Neural cell (in vitro differentiated cells): ENCODE results near the gene PRKAA2.

Experiments
- EP300 ChIP-seq: fragments of 450-650 bp; conservative IDR thresholded peaks from 2 replicates; pipeline ENCODE4 v1.6.1; 2014; ENCODE audit warnings: antibody characterized with exemption, mild to moderate bottlenecking, moderate library complexity; ENCODE audit not compliant: poor library complexity, severe bottlenecking
- EZH2 ChIP-seq: fragments of 200-600, 300-800 bp; shearing (Covaris generic), sonication (generic); IDR thresholded peaks from 2 replicates; pipeline ENCODE4 v1.6.1; 2014; ENCODE audit warnings: antibody characterized with exemption, low read length, borderline replicate concordance, mild to moderate bottlenecking; ENCODE audit not compliant: insufficient read depth, poor library complexity, severe bottlenecking
- MXI1 ChIP-seq: fragments of 450-650 bp; conservative IDR thresholded peaks from 2 replicates; pipeline ENCODE4 v1.6.1; 2014; ENCODE audit warnings: antibody characterized with exemption, mild to moderate bottlenecking; ENCODE audit not compliant: poor library complexity, severe bottlenecking
- POLR2AphosphoS5 ChIP-seq: IDR thresholded peaks from 2 replicates; pipeline ENCODE4 v1.6.1; 2012
- RAD21 ChIP-seq: fragments of 450-650 bp; conservative IDR thresholded peaks from 2 replicates; pipeline ENCODE4 v1.6.1; 2014; ENCODE audit warnings: antibody characterized with exemption, mild to moderate bottlenecking, moderate library complexity
- TAF1 ChIP-seq: IDR thresholded peaks from 2 replicates; pipeline ENCODE4 v1.6.1; 2012; ENCODE audit warnings: low read depth
- TF ChIP-seq, protein P1 (sequence below): fragments of 450-650 bp; IDR thresholded peaks from 2 replicates; pipeline ENCODE4 v1.5.1; 2014; ENCODE audit warnings: antibody characterized with exemption, mild to moderate bottlenecking, moderate library complexity; ENCODE audit not compliant: poor library complexity, severe bottlenecking
- TF ChIP-seq, protein P2 (sequence below): IDR thresholded peaks from 2 replicates; pipeline ENCODE4 v1.6.1; 2012; ENCODE audit warnings: borderline replicate concordance

DNA sequence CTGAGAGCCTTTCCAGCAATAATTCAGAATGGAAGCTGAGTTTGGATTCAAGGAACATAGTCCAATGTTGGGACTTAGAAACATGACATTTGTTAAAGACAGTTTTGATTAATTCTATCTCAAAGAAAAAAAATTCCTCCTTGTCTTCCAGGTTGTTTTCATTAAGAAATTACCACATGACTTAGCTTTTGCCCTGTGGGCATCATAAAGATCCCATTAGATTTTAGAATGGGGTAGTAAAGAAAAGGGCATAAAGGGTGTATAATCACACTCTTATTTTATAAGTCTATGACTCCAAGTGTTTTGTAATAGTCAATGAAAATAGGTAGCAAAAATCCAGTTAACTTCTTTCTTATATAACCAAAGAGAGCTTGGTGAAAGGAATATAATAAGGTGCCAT, 14.3 kb upstream of the PRKAA2 start:
- TF ChIP-seq, protein P1, sequence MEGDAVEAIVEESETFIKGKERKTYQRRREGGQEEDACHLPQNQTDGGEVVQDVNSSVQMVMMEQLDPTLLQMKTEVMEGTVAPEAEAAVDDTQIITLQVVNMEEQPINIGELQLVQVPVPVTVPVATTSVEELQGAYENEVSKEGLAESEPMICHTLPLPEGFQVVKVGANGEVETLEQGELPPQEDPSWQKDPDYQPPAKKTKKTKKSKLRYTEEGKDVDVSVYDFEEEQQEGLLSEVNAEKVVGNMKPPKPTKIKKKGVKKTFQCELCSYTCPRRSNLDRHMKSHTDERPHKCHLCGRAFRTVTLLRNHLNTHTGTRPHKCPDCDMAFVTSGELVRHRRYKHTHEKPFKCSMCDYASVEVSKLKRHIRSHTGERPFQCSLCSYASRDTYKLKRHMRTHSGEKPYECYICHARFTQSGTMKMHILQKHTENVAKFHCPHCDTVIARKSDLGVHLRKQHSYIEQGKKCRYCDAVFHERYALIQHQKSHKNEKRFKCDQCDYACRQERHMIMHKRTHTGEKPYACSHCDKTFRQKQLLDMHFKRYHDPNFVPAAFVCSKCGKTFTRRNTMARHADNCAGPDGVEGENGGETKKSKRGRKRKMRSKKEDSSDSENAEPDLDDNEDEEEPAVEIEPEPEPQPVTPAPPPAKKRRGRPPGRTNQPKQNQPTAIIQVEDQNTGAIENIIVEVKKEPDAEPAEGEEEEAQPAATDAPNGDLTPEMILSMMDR, result no peak
- TF ChIP-seq, protein P2, sequence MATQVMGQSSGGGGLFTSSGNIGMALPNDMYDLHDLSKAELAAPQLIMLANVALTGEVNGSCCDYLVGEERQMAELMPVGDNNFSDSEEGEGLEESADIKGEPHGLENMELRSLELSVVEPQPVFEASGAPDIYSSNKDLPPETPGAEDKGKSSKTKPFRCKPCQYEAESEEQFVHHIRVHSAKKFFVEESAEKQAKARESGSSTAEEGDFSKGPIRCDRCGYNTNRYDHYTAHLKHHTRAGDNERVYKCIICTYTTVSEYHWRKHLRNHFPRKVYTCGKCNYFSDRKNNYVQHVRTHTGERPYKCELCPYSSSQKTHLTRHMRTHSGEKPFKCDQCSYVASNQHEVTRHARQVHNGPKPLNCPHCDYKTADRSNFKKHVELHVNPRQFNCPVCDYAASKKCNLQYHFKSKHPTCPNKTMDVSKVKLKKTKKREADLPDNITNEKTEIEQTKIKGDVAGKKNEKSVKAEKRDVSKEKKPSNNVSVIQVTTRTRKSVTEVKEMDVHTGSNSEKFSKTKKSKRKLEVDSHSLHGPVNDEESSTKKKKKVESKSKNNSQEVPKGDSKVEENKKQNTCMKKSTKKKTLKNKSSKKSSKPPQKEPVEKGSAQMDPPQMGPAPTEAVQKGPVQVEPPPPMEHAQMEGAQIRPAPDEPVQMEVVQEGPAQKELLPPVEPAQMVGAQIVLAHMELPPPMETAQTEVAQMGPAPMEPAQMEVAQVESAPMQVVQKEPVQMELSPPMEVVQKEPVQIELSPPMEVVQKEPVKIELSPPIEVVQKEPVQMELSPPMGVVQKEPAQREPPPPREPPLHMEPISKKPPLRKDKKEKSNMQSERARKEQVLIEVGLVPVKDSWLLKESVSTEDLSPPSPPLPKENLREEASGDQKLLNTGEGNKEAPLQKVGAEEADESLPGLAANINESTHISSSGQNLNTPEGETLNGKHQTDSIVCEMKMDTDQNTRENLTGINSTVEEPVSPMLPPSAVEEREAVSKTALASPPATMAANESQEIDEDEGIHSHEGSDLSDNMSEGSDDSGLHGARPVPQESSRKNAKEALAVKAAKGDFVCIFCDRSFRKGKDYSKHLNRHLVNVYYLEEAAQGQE, result no peak
- no peak for TF ChIP-seq EZH2
- TF ChIP-seq POLR2AphosphoS5, result no peak
- no peak for TF ChIP-seq TAF1
- no peak for TF ChIP-seq MXI1
- TF ChIP-seq EP300, result no peak
- TF ChIP-seq RAD21, result no peak
